Left renal cortex interstitium (tissue), 4 donors: ENCODE data around the gene SCN3B. TPM values are rescaled to one million over a fixed set of nuclear protein-coding genes. Genes with fewer than 3 reads are reported as not detected.

Source experiments
- DNase-seq, 4 donors: peaks; one replicate each; pipeline ENCODE4 v3.0.0-alpha.2; 2013; ENCODE audit warnings: low read depth in 4 of 4, low spot score in 2 of 4, missing footprints in 1 of 4
- polyA plus RNA-seq, 4 donors: library from polyadenylated mRNA; unstranded; fragments of 120-200 nt; gene quantifications; one replicate each; pipeline ENCODE4 v1.2.1, GENCODE V29; 2013; ENCODE audit not compliant: insufficient read length in 4 of 4

Gene SCN3B
- polyA plus RNA-seq, 4 donors = 1.1 to 2.2 (median 1.7) TPM

- DNase-seq = no peak
Observed at GRCh38 chr11:123580137-123580536, 74.3 kb downstream of the SCN3B start.

DNA sequence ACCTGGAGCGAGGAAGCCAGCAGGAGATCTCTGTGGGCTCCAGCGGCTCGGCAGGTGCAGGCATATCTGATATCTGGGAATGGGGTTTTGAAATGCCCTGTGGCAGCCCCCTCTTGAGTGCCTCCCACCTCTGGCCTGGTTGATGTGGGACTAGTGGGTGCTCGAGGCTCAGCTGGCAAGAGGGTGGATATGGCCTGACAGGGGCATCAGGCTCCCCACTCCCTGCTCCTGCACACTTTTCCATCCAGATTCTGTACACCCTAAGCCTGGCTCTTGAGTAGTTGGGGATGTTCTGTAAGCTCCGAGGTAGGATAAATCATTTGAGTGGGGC lies 75.0 kb downstream of the SCN3B start:
- no peak for DNase-seq

Other genes with a start within 250 kb of the SCN3B start
- 10 to 100 TPM; 11.4 to 16.9 (median 13.6) TPM for gene GRAMD1B, start 224.4 kb downstream of the SCN3B start, polyA plus RNA-seq
- 10 to 100 TPM; 14.3 to 23.9 (median 18.9) TPM for gene ZNF202, start 87.0 kb upstream of the SCN3B start, polyA plus RNA-seq
- gene OR6X1, start 99.9 kb upstream of the SCN3B start, polyA plus RNA-seq = not detected
- not detected for gene OR6M1, start 151.7 kb upstream of the SCN3B start, polyA plus RNA-seq
- gene TMEM225, start 231.0 kb upstream of the SCN3B start, polyA plus RNA-seq = not detected
- under 1 TPM in 1 of 4 donors, not detected in 3; 0.03 TPM for gene OR8D4, start 247.5 kb upstream of the SCN3B start, polyA plus RNA-seq